Body of pancreas (tissue), 4 donors: ENCODE measurements around the gene CALCOCO1. TPM values are rescaled to one million over a fixed set of nuclear protein-coding genes. Genes with fewer than 3 reads are reported as not detected.
A peak's percentile ranks its signal among the peaks of the same experiment; 100 is the strongest.

ENCODE experiments used
- ATAC-seq: fragments of 150-250 bp; one replicate; pipeline ENCODE4 v1.9.1; 2016
- DNase-seq, 4 donors: peaks; one replicate each; pipeline ENCODE4 v3.0.0-alpha.2; 2019
- H3K27ac ChIP-seq, 4 donors: fragments of 200-600 bp; sonication (generic); 1 replicate in 3 of 4; 2 replicates in 1 of 4; pipeline versions ENCODE4 v1.5.1 to v1.6.1; 2016 to 2019; ENCODE audit warnings: mild to moderate bottlenecking in 1 of 4, mixed read lengths in 1 of 4, moderate library complexity in 1 of 4
- H3K27me3 ChIP-seq, 2 donors: fragments of 200-600 bp; sonication (generic); one replicate each; pipeline ENCODE4 v1.6.0; 2016; ENCODE audit warnings: mild to moderate bottlenecking in 1 of 2
- H3K36me3 ChIP-seq, 2 donors: fragments of 200-600 bp; sonication (generic); replicated peaks in 1 of 2; 2 replicates each; pipeline ENCODE4 v1.5.1; 2016; ENCODE audit warnings: low read depth in 2 of 2; ENCODE audit not compliant: insufficient read depth in 1 of 2
- H3K4me1 ChIP-seq: fragments of 200-600 bp; sonication (generic); one replicate; pipeline ENCODE4 v1.6.0; 2016
- H3K4me3 ChIP-seq, 2 donors: fragments of 200-600 bp; sonication (generic); 1 replicate in 1 of 2; 2 replicates in 1 of 2; pipeline ENCODE4 v1.5.1; 2016 to 2019
- H3K9me3 ChIP-seq, 3 donors: fragments of 200-600 bp; sonication (generic); 1 replicate in 2 of 3; 2 replicates in 1 of 3; pipeline ENCODE4 v1.5.1; 2016
- POLR2A ChIP-seq, 3 donors: fragments of 450-650 bp; IDR thresholded peaks; one replicate each; pipeline ENCODE4 v1.6.1; 2016; ENCODE audit warnings: antibody characterized with exemption in 3 of 3, mild to moderate bottlenecking in 2 of 3
- WGBS, 2 donors: methylation state at CpG; one replicate each; pipeline ENCODE4 v1.1.5; 2017; 5-methylcytosine and 5-hydroxymethylcytosine counted together
- intact Hi-C: fragments of 100-400 bp; cut with DNase I; formaldehyde crosslinking; loops from one replicate; pipeline ENCODE4 v1.15.1; 2023
- total RNA-seq, 2 donors: library from RNA; depleted of rRNA; stranded (reverse); fragments of >200 nt; gene quantifications; one replicate each; pipeline ENCODE4 v1.1.0, GENCODE V29; 2016
- TF ChIP-seq, protein P1 (sequence below), 7 experiments: fragments of 450-650 bp in 4 of 7; fragments of 200-600 bp in 3 of 7; sonication (generic) in 3 of 7; IDR thresholded peaks; one replicate each; pipeline ENCODE4 v1.5.1; 2016 to 2019; ENCODE audit warnings: antibody characterized with exemption in 7 of 7

CALCOCO1 gene
- total RNA-seq, 2 donors from 2014 or later: 109 to 153 TPM

DNA sequence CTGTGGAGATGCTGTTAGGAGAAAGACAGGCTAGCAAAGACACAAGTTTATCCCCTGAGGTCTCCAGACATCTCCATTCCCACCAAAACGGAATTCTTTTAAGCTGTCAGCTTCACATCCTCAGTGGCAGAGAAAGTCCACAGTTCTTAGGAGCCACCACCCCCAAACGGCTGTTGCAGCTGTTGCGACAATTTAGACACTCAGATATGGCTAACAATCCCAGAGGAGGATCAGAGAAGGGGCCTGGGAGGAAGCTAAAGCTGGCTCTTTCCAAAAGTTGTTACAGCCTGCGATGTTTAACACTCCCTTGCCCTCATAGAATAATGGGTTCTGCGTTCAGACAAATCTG, 49.5 kb downstream of the CALCOCO1 start:
- Histone ChIP-seq H3K36me3 (peaks cover 0 to 2% of the 10 kb centered on the region in 2 donors), H3K9me3 (no peaks in the 10 kb centered on the region), H3K27me3 (no peaks in the 10 kb centered on the region), H3K27ac (peak overlapping the region in 2 of 4 donors; percentile 86 to 91), H3K4me3 (no peak overlapping the region), H3K4me1 (peaks cover 29% of the 10 kb centered on the region)
- intact Hi-C loops: loop anchor here (10.0 kb wide), 2 partner anchors 53 to 133 kb away; partner anchors contain the start of gene ATF7
- no peak for TF ChIP-seq POLR2A (IDR thresholded peaks at IDR 0.05)
- TF ChIP-seq, protein P1, sequence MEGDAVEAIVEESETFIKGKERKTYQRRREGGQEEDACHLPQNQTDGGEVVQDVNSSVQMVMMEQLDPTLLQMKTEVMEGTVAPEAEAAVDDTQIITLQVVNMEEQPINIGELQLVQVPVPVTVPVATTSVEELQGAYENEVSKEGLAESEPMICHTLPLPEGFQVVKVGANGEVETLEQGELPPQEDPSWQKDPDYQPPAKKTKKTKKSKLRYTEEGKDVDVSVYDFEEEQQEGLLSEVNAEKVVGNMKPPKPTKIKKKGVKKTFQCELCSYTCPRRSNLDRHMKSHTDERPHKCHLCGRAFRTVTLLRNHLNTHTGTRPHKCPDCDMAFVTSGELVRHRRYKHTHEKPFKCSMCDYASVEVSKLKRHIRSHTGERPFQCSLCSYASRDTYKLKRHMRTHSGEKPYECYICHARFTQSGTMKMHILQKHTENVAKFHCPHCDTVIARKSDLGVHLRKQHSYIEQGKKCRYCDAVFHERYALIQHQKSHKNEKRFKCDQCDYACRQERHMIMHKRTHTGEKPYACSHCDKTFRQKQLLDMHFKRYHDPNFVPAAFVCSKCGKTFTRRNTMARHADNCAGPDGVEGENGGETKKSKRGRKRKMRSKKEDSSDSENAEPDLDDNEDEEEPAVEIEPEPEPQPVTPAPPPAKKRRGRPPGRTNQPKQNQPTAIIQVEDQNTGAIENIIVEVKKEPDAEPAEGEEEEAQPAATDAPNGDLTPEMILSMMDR (IDR thresholded peaks at IDR 0.05): no peak
- DNase-seq (no peak), ATAC-seq (no peak)
- 60 to 76% methylated on average over 5 of the region's 5 CpGs for WGBS, 2 donors

- 42 to 52% methylated on average over 46 to 51 of the region's 51 CpGs for WGBS, 2 donors
- Histone ChIP-seq H3K27me3 (no peaks in the 10 kb centered on the region), H3K4me3 (no peak overlapping the region), H3K9me3 (no peaks in the 10 kb centered on the region), H3K4me1 (peaks cover 30% of the 10 kb centered on the region), H3K27ac (peak overlapping the region; percentile 81 to 91 (median 88)), H3K36me3 (peaks cover 0 to 4% of the 10 kb centered on the region in 2 donors)
- intact Hi-C loops: loop anchor here (10.0 kb wide), 2 partner anchors 52 to 132 kb away; partner anchors contain the start of gene ATF7
- ATAC-seq (no peak), DNase-seq (no peak)
- TF ChIP-seq POLR2A (IDR thresholded peaks at IDR 0.05): no peak
- TF ChIP-seq, protein P1 (IDR thresholded peaks at IDR 0.05): no peak
These were observed 50.0 kb downstream of the CALCOCO1 start for GRCh38 chr12:53677016-53677799.

- Histone ChIP-seq H3K36me3 (peaks cover 0 to 6% of the 10 kb centered on the region in 2 donors), H3K9me3 (no peaks in the 10 kb centered on the region), H3K27ac (peak overlapping the region; percentile 81 to 91 (median 88)), H3K4me1 (peaks cover 30% of the 10 kb centered on the region), H3K27me3 (no peaks in the 10 kb centered on the region), H3K4me3 (no peak overlapping the region)
- DNase-seq: peak; percentile 30 to 52 (median 46)
- ATAC-seq: peak; percentile 8
- intact Hi-C loops: loop anchor here (10.0 kb wide), 2 partner anchors 52 to 132 kb away; partner anchors contain the start of gene ATF7
- 15 to 17% methylated on average over 11 to 15 of the region's 15 CpGs for WGBS, 2 donors
- no peak for TF ChIP-seq POLR2A (IDR thresholded peaks at IDR 0.05)
- TF ChIP-seq, protein P1 (IDR thresholded peaks at IDR 0.05): no peak
These were observed 50.6 kb downstream of the CALCOCO1 start for GRCh38 chr12:53676656-53677015.

GRCh38 chr12:53675701-53676607, 51.3 kb downstream of the CALCOCO1 start, which contains the start of gene ATP5MC2:
Gene ATP5MC2 (minus strand): TSS chr12:53676083. CDS start chr12:53672614, 3,469 bp downstream.
- peak; percentile 96 for ATAC-seq

More at GRCh38 chr12:53675701-53676607, 51.3 kb downstream of the CALCOCO1 start, which contains the start of gene ATP5MC2:
- peak; percentile 97 to 99 (median 98) for DNase-seq
- no peaks in the 10 kb centered on the region for H3K9me3 ChIP-seq
- H3K27ac ChIP-seq: peak within 1 kb of the TSS; percentile 81 to 91 (median 88)
- TF ChIP-seq, protein P1 (IDR thresholded peaks at IDR 0.05): peak; percentile 93 to 100 (median 100)
- peak in 2 of 3 donors; percentile 75 to 80 for TF ChIP-seq POLR2A (IDR thresholded peaks at IDR 0.05)
- H3K4me3 ChIP-seq: peak within 1 kb of the TSS; percentile 33 to 74
- H3K36me3 ChIP-seq: peaks cover 0 to 11% of the 10 kb centered on the region in 2 donors
- intact Hi-C loops: loop anchor here (10.0 kb wide), 2 partner anchors 51 to 131 kb away; partner anchors contain the start of gene ATF7
- peaks cover 30% of the 10 kb centered on the region for H3K4me1 ChIP-seq
- no peaks in the 10 kb centered on the region for H3K27me3 ChIP-seq
- 1% methylated on average over 12 to 61 of the region's 61 CpGs for WGBS, 2 donors
